Mucosa of descending colon (tissue), 3 donors: Measurements from ENCODE around the gene HS6ST2. TPM values are rescaled to one million over a fixed set of nuclear protein-coding genes. Genes with fewer than 3 reads are reported as not detected.
"Not testable (repeated sequence)": the region's sequence is repeated elsewhere in the genome, so short reads cannot be mapped to it uniquely, and the experiment has no call there.

ENCODE experiments used
- ATAC-seq: fragments of 200-7000 bp; cut with Tn5 transposase; one replicate; pipeline ENCODE4 v1.9.1; 2020; ENCODE audit warnings: mild to moderate bottlenecking, moderate library complexity
- DNase-seq, 3 donors: peaks; one replicate each; pipeline ENCODE4 v3.0.0-alpha.2; 2020
- H3K36me3 ChIP-seq: fragments of 200-600 bp; one replicate; pipeline ENCODE4 v1.8.0; 2021; ENCODE audit warnings: low read depth, mild to moderate bottlenecking
- H3K4me1 ChIP-seq: fragments of 200-600 bp; one replicate; pipeline ENCODE4 v1.8.0; 2021; ENCODE audit warnings: low read depth, mild to moderate bottlenecking
- H3K4me3 ChIP-seq: fragments of 200-600 bp; one replicate; pipeline ENCODE4 v1.8.0; 2021; ENCODE audit warnings: mild to moderate bottlenecking
- H3K9me3 ChIP-seq: fragments of 200-600 bp; one replicate; pipeline ENCODE4 v1.8.0; 2021; ENCODE audit warnings: mild to moderate bottlenecking
- CTCF ChIP-seq: fragments of 200-600 bp; IDR thresholded peaks from one replicate; pipeline ENCODE4 v1.8.0; 2022; ENCODE audit warnings: antibody characterized with exemption, mild to moderate bottlenecking
- intact Hi-C, 2 donors: fragments of 100-400 bp; cut with DNase I in 1 of 2; cut with micrococcal nuclease in 1 of 2; formaldehyde crosslinking; loops; one replicate each; pipeline versions ENCODE4 v1.11.0 to v1.11.1; 2022; cut with DNase I, micrococcal nuclease
- total RNA-seq, 3 donors: library from RNA; stranded (reverse); fragmentation: NEBNext Ultra II Directional in 2 of 3; extraction: Animal tissue kit (Norgen Biotek cat#: 25700) in 2 of 3; gene quantifications; one replicate each; pipeline versions ENCODE4 v1.2.1 to v1.2.4, GENCODE V29; 2021 to 2023
- donor health status: DM: no; HTN: no; CAD: no; lungs with moderate emphysema.
- donor health status: DM: no; HTN: no; CAD: no.
- donor health status: DM: no; HTN: yes; CAD: no.

The HS6ST2 gene
- total RNA-seq, 3 donors from 2014 or later, result 0.38 to 1.5 (median 0.52) TPM

- intact Hi-C loops, result no loop called here
- no peak for TF ChIP-seq CTCF
- H3K4me3 ChIP-seq, result no peak overlapping the region
- H3K4me1 ChIP-seq, result peaks cover 4% of the 10 kb centered on the region
- H3K36me3 ChIP-seq, result no peaks in the 10 kb centered on the region
- no peaks in the 10 kb centered on the region for H3K9me3 ChIP-seq
- ATAC-seq, result no peak
- DNase-seq, result no peak
Observed at GRCh38 chrX:132954323-132954722, 4.1 kb downstream of the HS6ST2 start.

- Histone ChIP-seq H3K4me1 (peaks cover 4% of the 10 kb centered on the region), H3K9me3 (no peaks in the 10 kb centered on the region), H3K36me3 (no peaks in the 10 kb centered on the region), H3K4me3 (no peak overlapping the region)
- intact Hi-C loops, result no loop called here
- DNase-seq (no peak), ATAC-seq (no peak)
- TF ChIP-seq CTCF, result no peak
Observed at GRCh38 chrX:132953354-132953753, 5.1 kb downstream of the HS6ST2 start.

- no peaks in the 10 kb centered on the region for H3K9me3 ChIP-seq
- intact Hi-C loops, result no loop called here
- H3K36me3 ChIP-seq, result no peaks in the 10 kb centered on the region
- H3K4me3 ChIP-seq, result no peak overlapping the region
- H3K4me1 ChIP-seq, result no peaks in the 10 kb centered on the region
- DNase-seq (peak in 1 of 3 donors; percentile 6), ATAC-seq (no peak)
- TF ChIP-seq CTCF, result no peak
Observed at GRCh38 chrX:132948648-132949260, 9.7 kb downstream of the HS6ST2 start.

- ATAC-seq, H3K36me3 ChIP-seq, intact Hi-C loops, H3K9me3 ChIP-seq, H3K4me3 ChIP-seq, H3K4me1 ChIP-seq, DNase-seq: not testable (repeated sequence)
Observed at GRCh38 chrX:132945055-132945599, 13.3 kb downstream of the HS6ST2 start.

- TF ChIP-seq CTCF, result no peak
- no peak for DNase-seq
- no peaks in the 10 kb centered on the region for H3K36me3 ChIP-seq
- intact Hi-C loops, result no loop called here
- no peaks in the 10 kb centered on the region for H3K9me3 ChIP-seq
- no peaks in the 10 kb centered on the region for H3K4me1 ChIP-seq
- H3K4me3 ChIP-seq, result no peak overlapping the region
- ATAC-seq, result no peak
Observed at GRCh38 chrX:132940727-132941327, 17.6 kb downstream of the HS6ST2 start.

- no peak for TF ChIP-seq CTCF
- no peak overlapping the region for H3K4me3 ChIP-seq
- no peaks in the 10 kb centered on the region for H3K4me1 ChIP-seq
- no peak for ATAC-seq
- intact Hi-C loops, result no loop called here
- no peaks in the 10 kb centered on the region for H3K9me3 ChIP-seq
- no peak for DNase-seq
- no peaks in the 10 kb centered on the region for H3K36me3 ChIP-seq
Observed at GRCh38 chrX:132933170-132933569, 25.3 kb downstream of the HS6ST2 start.
